ENCODE data around the gene MICAL2.

Gene MICAL2

GRCh38 chr11:12245549-12246016 lies 135.2 kb downstream of the MICAL2 start:
- no peak overlapping the region for H3K9ac ChIP-seq (ENCODE audit: low read depth, low read length)
- H3K4me2 ChIP-seq (ENCODE audit: low read length) = no peak overlapping the region
- H3K4me3 ChIP-seq (ENCODE audit: low read length) = no peak overlapping the region
- peaks cover 83% of the 10 kb centered on the region for H3K36me3 ChIP-seq (ENCODE audit: insufficient read depth, low read length)
- no peaks in the 10 kb centered on the region for H3K9me3 ChIP-seq (replicated peaks; ENCODE audit: low read length)
- peaks cover 24% of the 10 kb centered on the region for H3K4me1 ChIP-seq (ENCODE audit: control insufficient read depth, insufficient read depth, low read length)
- no peaks in the 10 kb centered on the region for H3K27me3 ChIP-seq (ENCODE audit: control insufficient read depth, insufficient read depth, low read length)

GRCh38 chr11:12246147-12246546 lies 135.8 kb downstream of the MICAL2 start:
- H3K9me3 ChIP-seq (replicated peaks; ENCODE audit: low read length) = no peaks in the 10 kb centered on the region
- H3K36me3 ChIP-seq (ENCODE audit: insufficient read depth, low read length) = peaks cover 83% of the 10 kb centered on the region
- no peaks in the 10 kb centered on the region for H3K27me3 ChIP-seq (ENCODE audit: control insufficient read depth, insufficient read depth, low read length)
- H3K4me2 ChIP-seq (ENCODE audit: low read length) = no peak overlapping the region
- no peak overlapping the region for H3K4me3 ChIP-seq (ENCODE audit: low read length)
- H3K4me1 ChIP-seq (ENCODE audit: control insufficient read depth, insufficient read depth, low read length) = peaks cover 24% of the 10 kb centered on the region
- H3K9ac ChIP-seq (ENCODE audit: low read depth, low read length) = no peak overlapping the region

GRCh38 chr11:12246989-12247388 lies 136.6 kb downstream of the MICAL2 start:
- H3K4me2 ChIP-seq (ENCODE audit: low read length) = no peak overlapping the region
- no peak overlapping the region for H3K4me3 ChIP-seq (ENCODE audit: low read length)
- peaks cover 24% of the 10 kb centered on the region for H3K4me1 ChIP-seq (ENCODE audit: control insufficient read depth, insufficient read depth, low read length)
- H3K9me3 ChIP-seq (replicated peaks; ENCODE audit: low read length) = no peaks in the 10 kb centered on the region
- H3K36me3 ChIP-seq (ENCODE audit: insufficient read depth, low read length) = peaks cover 77% of the 10 kb centered on the region
- H3K27me3 ChIP-seq (ENCODE audit: control insufficient read depth, insufficient read depth, low read length) = no peaks in the 10 kb centered on the region
- no peak overlapping the region for H3K9ac ChIP-seq (ENCODE audit: low read depth, low read length)

GRCh38 chr11:12247543-12248254 lies 137.3 kb downstream of the MICAL2 start:
- Histone ChIP-seq H3K4me2 (ENCODE audit: low read length) (no peak overlapping the region), H3K9me3 (replicated peaks; ENCODE audit: low read length) (no peaks in the 10 kb centered on the region), H3K27me3 (ENCODE audit: control insufficient read depth, insufficient read depth, low read length) (no peaks in the 10 kb centered on the region), H3K36me3 (ENCODE audit: insufficient read depth, low read length) (peaks cover 71% of the 10 kb centered on the region), H3K4me3 (ENCODE audit: low read length) (no peak overlapping the region), H3K4me1 (ENCODE audit: control insufficient read depth, insufficient read depth, low read length) (peaks cover 24% of the 10 kb centered on the region), H3K9ac (ENCODE audit: low read depth, low read length) (no peak overlapping the region)

- H3K4me3 ChIP-seq (ENCODE audit: low read length) = no peak overlapping the region
- peaks cover 20% of the 10 kb centered on the region for H3K4me1 ChIP-seq (ENCODE audit: control insufficient read depth, insufficient read depth, low read length)
- H3K9ac ChIP-seq (ENCODE audit: low read depth, low read length) = no peak overlapping the region
- no peaks in the 10 kb centered on the region for H3K9me3 ChIP-seq (replicated peaks; ENCODE audit: low read length)
- no peaks in the 10 kb centered on the region for H3K27me3 ChIP-seq (ENCODE audit: control insufficient read depth, insufficient read depth, low read length)
- no peak overlapping the region for H3K4me2 ChIP-seq (ENCODE audit: low read length)
- peaks cover 67% of the 10 kb centered on the region for H3K36me3 ChIP-seq (ENCODE audit: insufficient read depth, low read length)
Measured at GRCh38 chr11:12248330-12248729, 137.9 kb downstream of the MICAL2 start.

- no peak overlapping the region for H3K4me2 ChIP-seq (ENCODE audit: low read length)
- H3K4me1 ChIP-seq (ENCODE audit: control insufficient read depth, insufficient read depth, low read length) = peaks cover 10% of the 10 kb centered on the region
- H3K9ac ChIP-seq (ENCODE audit: low read depth, low read length) = no peak overlapping the region
- H3K27me3 ChIP-seq (ENCODE audit: control insufficient read depth, insufficient read depth, low read length) = no peaks in the 10 kb centered on the region
- H3K9me3 ChIP-seq (replicated peaks; ENCODE audit: low read length) = no peaks in the 10 kb centered on the region
- H3K4me3 ChIP-seq (ENCODE audit: low read length) = no peak overlapping the region
- H3K36me3 ChIP-seq (ENCODE audit: insufficient read depth, low read length) = peaks cover 65% of the 10 kb centered on the region
Measured at GRCh38 chr11:12249590-12250260, 139.3 kb downstream of the MICAL2 start.

- no peak overlapping the region for H3K4me3 ChIP-seq (ENCODE audit: low read length)
- H3K4me2 ChIP-seq (ENCODE audit: low read length) = no peak overlapping the region
- no peak overlapping the region for H3K9ac ChIP-seq (ENCODE audit: low read depth, low read length)
- H3K27me3 ChIP-seq (ENCODE audit: control insufficient read depth, insufficient read depth, low read length) = no peaks in the 10 kb centered on the region
- peaks cover 59% of the 10 kb centered on the region for H3K36me3 ChIP-seq (ENCODE audit: insufficient read depth, low read length)
- no peaks in the 10 kb centered on the region for H3K9me3 ChIP-seq (replicated peaks; ENCODE audit: low read length)
- no peaks in the 10 kb centered on the region for H3K4me1 ChIP-seq (ENCODE audit: control insufficient read depth, insufficient read depth, low read length)
Measured at GRCh38 chr11:12251666-12252560, 141.5 kb downstream of the MICAL2 start.

GRCh38 chr11:12253843-12254281 lies 143.5 kb downstream of the MICAL2 start:
- Histone ChIP-seq H3K27me3 (ENCODE audit: control insufficient read depth, insufficient read depth, low read length) (no peaks in the 10 kb centered on the region), H3K4me3 (ENCODE audit: low read length) (no peak overlapping the region), H3K36me3 (ENCODE audit: insufficient read depth, low read length) (peaks cover 59% of the 10 kb centered on the region), H3K4me2 (ENCODE audit: low read length) (no peak overlapping the region), H3K9ac (ENCODE audit: low read depth, low read length) (no peak overlapping the region), H3K9me3 (replicated peaks; ENCODE audit: low read length) (no peaks in the 10 kb centered on the region), H3K4me1 (ENCODE audit: control insufficient read depth, insufficient read depth, low read length) (no peaks in the 10 kb centered on the region)

- Histone ChIP-seq H3K9me3 (replicated peaks; ENCODE audit: low read length) (no peaks in the 10 kb centered on the region), H3K4me2 (ENCODE audit: low read length) (no peak overlapping the region), H3K4me3 (ENCODE audit: low read length) (no peak overlapping the region), H3K9ac (ENCODE audit: low read depth, low read length) (no peak overlapping the region), H3K36me3 (ENCODE audit: insufficient read depth, low read length) (peaks cover 75% of the 10 kb centered on the region), H3K27me3 (ENCODE audit: control insufficient read depth, insufficient read depth, low read length) (no peaks in the 10 kb centered on the region), H3K4me1 (ENCODE audit: control insufficient read depth, insufficient read depth, low read length) (no peaks in the 10 kb centered on the region)
Measured at GRCh38 chr11:12258451-12258850, 148.1 kb downstream of the MICAL2 start.

- no peak overlapping the region for H3K9ac ChIP-seq (ENCODE audit: low read depth, low read length)
- H3K36me3 ChIP-seq (ENCODE audit: insufficient read depth, low read length) = peaks cover 77% of the 10 kb centered on the region
- H3K4me3 ChIP-seq (ENCODE audit: low read length) = no peak overlapping the region
- H3K4me1 ChIP-seq (ENCODE audit: control insufficient read depth, insufficient read depth, low read length) = no peaks in the 10 kb centered on the region
- H3K27me3 ChIP-seq (ENCODE audit: control insufficient read depth, insufficient read depth, low read length) = no peaks in the 10 kb centered on the region
- H3K4me2 ChIP-seq (ENCODE audit: low read length) = no peak overlapping the region
- H3K9me3 ChIP-seq (replicated peaks; ENCODE audit: low read length) = no peaks in the 10 kb centered on the region
Measured at GRCh38 chr11:12259956-12260355, 149.6 kb downstream of the MICAL2 start.

Measured in skeletal muscle satellite cell (primary cell).